Glutamatergic neuron (in vitro differentiated cells): Measurements from ENCODE around the gene NCAPH2. TPM values are rescaled to one million over a fixed set of nuclear protein-coding genes. Genes with fewer than 3 reads are reported as not detected.

Source experiments
- DNase-seq: peaks from one replicate; pipeline ENCODE4 v3.0.0; 2022
- H3K27ac Mint-ChIP-seq: one replicate; pipeline ENCODE4 v1.8.0; 2020; ENCODE audit warnings: mild to moderate bottlenecking, mixed read lengths, inconsistent platforms; ENCODE audit not compliant: unreplicated experiment
- H3K27me3 Mint-ChIP-seq: one replicate; pipeline ENCODE4 v1.8.0; 2020; ENCODE audit warnings: mild to moderate bottlenecking, moderate library complexity, mixed read lengths, inconsistent platforms; ENCODE audit not compliant: unreplicated experiment
- H3K36me3 Mint-ChIP-seq: one replicate; pipeline ENCODE4 v1.8.0; 2020; ENCODE audit warnings: mild to moderate bottlenecking, mixed read lengths, inconsistent platforms; ENCODE audit not compliant: unreplicated experiment
- H3K4me1 Mint-ChIP-seq: one replicate; pipeline ENCODE4 v1.8.0; 2020; ENCODE audit warnings: mild to moderate bottlenecking, low read depth, mixed read lengths, inconsistent platforms; ENCODE audit not compliant: unreplicated experiment
- H3K4me3 Mint-ChIP-seq: one replicate; pipeline ENCODE4 v1.8.0; 2020; ENCODE audit warnings: mild to moderate bottlenecking, mixed read lengths, inconsistent platforms; ENCODE audit not compliant: unreplicated experiment
- H3K9me3 Mint-ChIP-seq: one replicate; pipeline ENCODE4 v1.8.0; 2020; ENCODE audit warnings: mild to moderate bottlenecking, moderate library complexity, mixed read lengths, inconsistent platforms; ENCODE audit not compliant: unreplicated experiment
- long read RNA-seq: library from polyadenylated mRNA; unstranded; transcript quantifications from one replicate; pipeline ENCODE4 v2.0.0, GENCODE V29; 2020; ENCODE audit not compliant: unreplicated experiment
- total RNA-seq: library from RNA; stranded (reverse); fragmentation: NEBNext Ultra II Directional; extraction: Animal tissue kit (Norgen Biotek cat#: 25700); gene quantifications from one replicate; pipeline ENCODE4 v1.2.1, GENCODE V29; 2021; ENCODE audit not compliant: unreplicated experiment
- TF ChIP-seq, protein P1 (sequence below): fragments of 200-600 bp; sonication (generic); IDR thresholded peaks from one replicate; pipeline ENCODE4 v1.5.0; 2021; ENCODE audit not compliant: partially characterized antibody, unreplicated experiment

NCAPH2 gene
- total RNA-seq = 52.9 TPM
- long read RNA-seq, transcript NCAPH2-205 (20 exons, 2,037 nt) = major isoform, 9 of 25 reads
- long read RNA-seq, partial matches to known transcripts = 5 of 25 reads
- long read RNA-seq, other reads (novel, unspliced or antisense) = 8 of 25 reads

DNA sequence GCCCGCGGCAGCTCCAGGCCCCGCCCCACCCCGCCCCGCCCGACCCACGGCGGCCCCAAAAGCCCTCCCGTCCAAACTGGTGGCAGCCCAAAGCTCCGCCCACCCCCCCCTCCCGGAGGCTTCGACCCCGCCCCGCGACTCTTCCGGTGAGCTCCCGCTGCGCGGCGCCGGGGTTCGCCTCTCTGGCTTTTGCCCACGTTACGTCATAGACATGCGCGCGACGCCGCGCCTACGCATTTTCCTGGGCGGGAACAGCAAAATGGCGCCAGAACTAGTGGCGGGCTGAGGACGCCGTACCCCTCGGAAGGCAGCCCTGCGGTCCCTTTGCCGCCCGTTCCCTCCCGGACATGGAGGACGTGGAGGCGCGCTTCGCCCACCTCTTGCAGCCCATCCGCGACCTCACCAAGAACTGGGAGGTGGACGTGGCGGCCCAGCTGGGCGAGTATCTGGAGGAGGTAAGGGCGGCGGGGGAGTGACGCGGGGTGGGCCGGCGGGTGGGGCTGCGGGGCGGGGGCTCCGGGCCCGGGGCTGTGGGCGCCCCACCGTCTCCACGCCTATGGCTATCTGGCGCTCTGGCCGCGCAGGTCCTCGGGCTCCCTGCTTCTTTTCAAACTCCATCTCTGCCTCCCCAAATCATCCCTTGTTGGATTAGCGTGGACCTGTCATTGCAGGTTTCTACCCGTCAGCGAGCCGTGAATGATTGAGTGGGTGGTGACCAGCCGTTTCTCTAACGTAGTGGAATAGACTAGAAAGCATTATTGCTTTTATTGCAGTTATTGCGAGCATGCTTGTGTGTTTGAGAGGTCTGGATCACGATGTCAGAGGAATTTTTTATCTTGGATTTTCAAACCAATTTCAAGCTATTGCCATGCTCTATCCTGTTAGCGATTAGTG, at the start of gene NCAPH2:
TSS of gene NCAPH2 (plus strand) at position 234 of the 894 bp plus-strand sequence. CDS start at position 348, 114 bp downstream.
- peaks cover 3% of the 10 kb centered on the region for H3K4me1 Mint-ChIP-seq
- H3K9me3 Mint-ChIP-seq = peaks cover 4% of the 10 kb centered on the region
- TF ChIP-seq, protein P1, sequence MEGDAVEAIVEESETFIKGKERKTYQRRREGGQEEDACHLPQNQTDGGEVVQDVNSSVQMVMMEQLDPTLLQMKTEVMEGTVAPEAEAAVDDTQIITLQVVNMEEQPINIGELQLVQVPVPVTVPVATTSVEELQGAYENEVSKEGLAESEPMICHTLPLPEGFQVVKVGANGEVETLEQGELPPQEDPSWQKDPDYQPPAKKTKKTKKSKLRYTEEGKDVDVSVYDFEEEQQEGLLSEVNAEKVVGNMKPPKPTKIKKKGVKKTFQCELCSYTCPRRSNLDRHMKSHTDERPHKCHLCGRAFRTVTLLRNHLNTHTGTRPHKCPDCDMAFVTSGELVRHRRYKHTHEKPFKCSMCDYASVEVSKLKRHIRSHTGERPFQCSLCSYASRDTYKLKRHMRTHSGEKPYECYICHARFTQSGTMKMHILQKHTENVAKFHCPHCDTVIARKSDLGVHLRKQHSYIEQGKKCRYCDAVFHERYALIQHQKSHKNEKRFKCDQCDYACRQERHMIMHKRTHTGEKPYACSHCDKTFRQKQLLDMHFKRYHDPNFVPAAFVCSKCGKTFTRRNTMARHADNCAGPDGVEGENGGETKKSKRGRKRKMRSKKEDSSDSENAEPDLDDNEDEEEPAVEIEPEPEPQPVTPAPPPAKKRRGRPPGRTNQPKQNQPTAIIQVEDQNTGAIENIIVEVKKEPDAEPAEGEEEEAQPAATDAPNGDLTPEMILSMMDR = no peak
- peak; percentile 97 for DNase-seq
- peak within 1 kb of the TSS; percentile 91 for H3K4me3 Mint-ChIP-seq
- peak within 1 kb of the TSS; percentile 72 for H3K27ac Mint-ChIP-seq
- H3K36me3 Mint-ChIP-seq = no peaks in the 10 kb centered on the region
- peaks cover 5% of the 10 kb centered on the region for H3K27me3 Mint-ChIP-seq

DNA sequence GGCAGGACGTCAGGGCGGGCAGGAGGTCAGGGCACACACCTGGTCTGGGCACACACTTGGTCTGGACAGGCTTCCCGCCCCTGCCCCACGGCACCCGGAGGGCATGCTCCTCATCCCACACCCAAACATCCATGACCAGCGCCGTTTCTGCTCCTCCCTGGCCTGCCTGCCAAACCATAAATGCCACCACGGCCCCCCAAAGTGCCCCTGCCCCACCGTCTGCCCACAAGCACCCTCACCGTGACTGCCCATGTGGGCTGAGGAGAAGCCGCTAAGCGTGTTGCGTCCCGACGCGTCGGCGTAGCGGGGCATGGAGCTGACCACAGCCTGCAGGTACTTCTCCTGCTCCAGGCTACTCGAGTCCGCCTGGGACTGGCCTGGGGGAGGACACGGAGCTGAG, 49.0 kb upstream of the NCAPH2 start:
- Mint-ChIP-seq H3K27ac (no peak overlapping the region), H3K9me3 (peaks cover 8% of the 10 kb centered on the region), H3K4me3 (no peak overlapping the region), H3K36me3 (no peaks in the 10 kb centered on the region), H3K4me1 (no peaks in the 10 kb centered on the region), H3K27me3 (peaks cover 10% of the 10 kb centered on the region)
- TF ChIP-seq, protein P1 = no peak
- no peak for DNase-seq

DNA sequence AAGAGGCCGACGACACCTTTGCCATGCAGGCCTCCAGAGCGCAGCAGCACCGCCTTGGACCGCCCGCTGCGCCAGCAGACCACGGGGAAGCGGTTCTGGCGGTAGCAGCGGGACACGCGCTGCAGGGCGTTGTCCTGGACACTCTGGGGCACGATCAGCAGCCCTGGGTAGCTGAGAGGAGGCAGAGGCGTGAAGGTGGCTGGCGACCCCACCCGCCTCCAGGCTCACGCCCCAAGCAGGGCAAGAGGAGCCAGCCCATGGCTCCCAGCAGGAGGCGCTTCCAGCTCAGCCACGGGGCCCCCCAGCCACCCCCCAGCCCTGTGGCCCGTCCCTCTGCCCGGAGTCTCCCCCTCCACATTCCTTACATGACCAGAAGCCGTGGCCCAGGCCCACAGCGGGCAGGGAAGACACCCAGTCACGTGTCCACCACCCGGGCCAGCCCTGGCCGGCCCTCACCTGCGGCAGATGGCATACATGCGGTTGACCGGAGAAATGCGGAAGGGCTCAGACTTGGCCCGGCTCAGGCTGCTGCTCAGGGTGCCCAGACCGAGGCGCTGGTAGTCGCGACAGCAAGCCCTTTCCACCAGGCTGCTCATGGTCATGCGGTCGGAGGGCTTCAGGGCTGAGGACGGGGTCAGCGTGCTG, 48.4 kb upstream of the NCAPH2 start:
- Mint-ChIP-seq H3K9me3 (peaks cover 7% of the 10 kb centered on the region), H3K27ac (no peak overlapping the region), H3K4me3 (no peak overlapping the region), H3K4me1 (no peaks in the 10 kb centered on the region), H3K27me3 (peaks cover 10% of the 10 kb centered on the region), H3K36me3 (no peaks in the 10 kb centered on the region)
- TF ChIP-seq, protein P1 = no peak
- DNase-seq = no peak

DNA sequence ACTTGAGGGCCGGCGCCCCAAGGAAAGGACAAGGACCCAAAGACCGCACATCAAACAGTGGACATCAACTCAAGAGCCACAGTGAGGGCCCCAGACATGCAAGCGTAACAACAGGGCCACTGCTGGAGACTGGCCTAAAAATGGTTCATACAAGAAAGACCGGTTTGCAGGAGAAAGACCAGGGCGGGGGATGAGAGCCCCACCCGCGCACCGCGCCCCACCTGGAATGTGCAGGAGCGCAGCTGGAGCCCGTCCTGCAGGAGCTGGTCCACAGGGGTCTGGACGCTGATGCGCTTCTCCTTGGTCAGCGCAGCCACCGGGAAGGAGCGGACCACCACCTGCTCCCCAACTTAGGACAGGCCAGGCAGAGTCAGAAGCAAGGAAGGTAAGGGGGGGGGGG, 47.1 kb upstream of the NCAPH2 start:
- no peaks in the 10 kb centered on the region for H3K36me3 Mint-ChIP-seq
- H3K27ac Mint-ChIP-seq = no peak overlapping the region
- H3K9me3 Mint-ChIP-seq = peaks cover 7% of the 10 kb centered on the region
- H3K4me1 Mint-ChIP-seq = no peaks in the 10 kb centered on the region
- TF ChIP-seq, protein P1 = no peak
- H3K27me3 Mint-ChIP-seq = peaks cover 8% of the 10 kb centered on the region
- no peak overlapping the region for H3K4me3 Mint-ChIP-seq
- DNase-seq = no peak
